ENCODE measurements around the gene ZNF827.

The ZNF827 gene

GRCh38 chr4:145722561-145722960 is 216.1 kb downstream of the ZNF827 start:
- no peak for DNase-seq

- no peak for DNase-seq
Measured at GRCh38 chr4:145720656-145721055, 218.0 kb downstream of the ZNF827 start.

DNA sequence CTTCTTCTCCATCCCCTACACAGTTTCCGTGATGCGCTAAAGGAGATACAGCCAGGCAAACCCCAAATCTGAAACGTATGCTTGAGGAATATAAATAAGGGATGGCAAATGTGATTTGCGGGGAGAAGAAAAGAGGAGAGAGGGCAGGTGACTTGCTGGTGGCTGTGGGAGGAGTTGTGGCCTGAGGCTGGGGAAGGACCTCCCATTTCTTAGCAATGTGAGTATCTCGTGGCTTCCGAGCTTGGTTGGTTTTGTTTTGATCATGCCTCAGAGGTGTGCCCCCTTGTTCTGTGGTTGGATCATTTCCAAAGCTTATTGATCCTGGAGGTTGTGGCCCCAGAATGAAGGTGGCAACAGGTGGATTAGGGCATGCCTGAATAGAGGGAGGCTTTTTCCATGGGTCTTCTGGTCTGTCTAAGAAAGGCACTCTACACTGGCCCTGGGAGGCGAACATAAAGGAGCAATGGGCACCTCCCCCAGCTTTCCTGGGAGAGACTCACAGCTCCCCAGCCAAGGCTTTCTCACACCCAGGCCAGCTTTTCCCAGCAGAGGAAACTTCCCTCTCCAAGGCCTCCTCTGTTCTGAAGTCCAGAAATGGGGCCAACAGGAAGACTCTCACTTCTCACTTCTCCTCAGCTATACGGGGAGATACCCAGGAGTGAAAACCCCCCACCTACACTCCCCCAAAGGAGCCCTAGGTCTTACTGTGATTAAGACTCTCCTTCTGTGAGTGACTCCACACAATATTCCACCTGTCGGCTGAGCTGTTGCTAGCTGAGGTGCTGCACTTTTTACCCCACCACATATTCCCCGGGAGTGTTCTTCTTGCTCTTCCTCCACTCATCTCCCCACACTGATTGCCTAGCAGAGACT is 218.6 kb downstream of the ZNF827 start:
- DNase-seq, result peak in 2 of 56 donors; percentile 1 to 6

DNA sequence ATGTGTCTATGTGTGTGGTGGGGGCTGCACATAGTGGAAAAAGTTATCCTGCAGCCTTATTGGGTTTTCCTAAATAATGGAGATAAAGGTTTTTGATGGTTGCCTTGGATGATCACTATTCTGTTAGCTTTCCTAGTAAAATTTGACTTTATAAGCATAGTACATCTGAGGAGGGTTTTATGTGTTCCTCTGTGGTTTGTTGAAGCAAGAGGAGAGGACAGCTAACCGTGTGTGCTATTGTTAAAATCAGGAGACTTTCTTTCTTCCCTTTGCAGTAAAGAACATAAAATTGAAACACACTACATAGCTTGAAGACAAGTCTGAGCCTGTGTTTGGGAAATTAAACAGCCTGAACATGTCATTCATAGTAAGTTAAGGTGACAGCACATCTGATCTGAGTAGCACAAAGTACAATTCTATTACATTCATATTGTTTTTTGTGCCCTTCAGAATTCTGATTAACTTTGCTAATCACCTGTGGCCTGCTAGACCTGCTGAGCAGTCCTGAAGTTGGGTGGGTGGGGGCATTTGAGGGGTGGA is 221.9 kb downstream of the ZNF827 start:
- DNase-seq, result no peak

GRCh38 chr4:145716200-145716599 is 222.4 kb downstream of the ZNF827 start:
- no peak for DNase-seq

DNA sequence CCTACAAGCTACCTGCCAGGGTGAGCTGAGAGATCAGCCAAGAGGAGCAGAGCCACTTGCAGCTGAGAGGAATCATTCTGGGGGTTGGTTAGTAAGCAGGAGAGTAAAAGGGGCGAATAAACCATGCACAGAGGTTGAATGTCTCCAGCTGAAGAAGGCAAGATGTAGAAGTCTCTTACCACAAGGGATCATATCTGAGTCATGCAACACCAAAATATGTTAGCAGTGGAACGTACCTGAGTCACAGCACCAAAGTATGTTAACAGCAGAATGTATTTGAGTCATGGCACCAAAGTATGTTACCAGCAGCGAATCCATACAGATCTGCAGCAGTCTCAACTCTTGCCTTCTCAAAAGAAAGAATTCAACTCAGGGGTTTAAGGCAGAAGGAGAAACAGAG is 228.8 kb downstream of the ZNF827 start:
- no peak for DNase-seq

DNA sequence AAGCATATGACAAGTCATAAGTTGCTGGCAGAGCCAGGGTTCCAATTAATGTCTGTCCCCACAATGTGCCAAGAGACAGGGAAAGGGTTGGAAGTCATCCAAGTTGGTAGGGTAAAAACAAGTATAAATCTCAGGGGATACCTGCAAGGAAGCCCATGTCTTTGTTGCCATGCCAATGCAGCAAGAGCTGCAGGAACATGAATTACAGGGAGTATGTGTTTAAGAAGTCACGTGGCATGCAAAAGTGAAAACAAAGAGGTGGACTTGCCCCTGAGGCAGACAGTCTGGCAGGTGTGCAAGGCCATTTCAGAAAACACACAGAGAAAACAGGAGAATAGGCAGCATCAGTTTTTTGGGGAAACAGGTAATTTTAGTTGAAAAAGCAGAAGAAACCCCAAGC is 229.3 kb downstream of the ZNF827 start:
- DNase-seq, result no peak
